ENCODE results near the gene MEGF9. TPM values are rescaled to one million over a fixed set of nuclear protein-coding genes. Genes with fewer than 3 reads are reported as not detected.
"Not testable (repeated sequence)": the region's sequence is repeated elsewhere in the genome, so short reads cannot be mapped to it uniquely, and the experiment has no call there.

MEGF9 gene
- total and polyA plus RNA-seq, 7 donors, result 2.5 to 21.0 (median 11.8) TPM

GRCh38 chr9:120750421-120750820 is 36.2 kb upstream of the MEGF9 start:
- Histone ChIP-seq H3K36me3 (no peaks in the 10 kb centered on the region), H3K27ac (no peak overlapping the region), H3K27me3 (no peaks in the 10 kb centered on the region), H3K4me3 (no peak overlapping the region), H3K4me1 (no peaks in the 10 kb centered on the region), H3K9me3 (no peaks in the 10 kb centered on the region)
- WGBS, 2 donors, result 96% methylated on average over 5 of the region's 5 CpGs
- no peak for DNase-seq
- no peak for TF ChIP-seq POLR2A (IDR thresholded peaks at IDR 0.05)
- no peak for TF ChIP-seq POLR2AphosphoS5 (IDR thresholded peaks at IDR 0.05)
- TF ChIP-seq CTCF (IDR thresholded peaks at IDR 0.05), result no peak
- TF ChIP-seq EP300 (IDR thresholded peaks at IDR 0.05), result no peak
- intact Hi-C loops (cut with DNase I), result no loop called here

GRCh38 chr9:120746366-120746765 is 32.1 kb upstream of the MEGF9 start:
- intact Hi-C loops (cut with DNase I); DNase-seq; H3K4me1 ChIP-seq; H3K27me3 ChIP-seq; H3K4me3 ChIP-seq; H3K36me3 ChIP-seq; H3K9me3 ChIP-seq; H3K27ac ChIP-seq: not testable (repeated sequence)
- WGBS, 2 donors, result 96 to 98% methylated on average over 26 of the region's 26 CpGs

GRCh38 chr9:120745278-120745677 is 31.0 kb upstream of the MEGF9 start:
- intact Hi-C loops (cut with DNase I), result no loop called here
- 95 to 96% methylated on average over 6 of the region's 6 CpGs for WGBS, 2 donors
- no peak for TF ChIP-seq POLR2AphosphoS5 (IDR thresholded peaks at IDR 0.05)
- no peak for TF ChIP-seq POLR2A (IDR thresholded peaks at IDR 0.05)
- TF ChIP-seq EP300 (IDR thresholded peaks at IDR 0.05), result no peak
- no peak for TF ChIP-seq CTCF (IDR thresholded peaks at IDR 0.05)
- no peak for DNase-seq
- Histone ChIP-seq H3K27me3 (no peaks in the 10 kb centered on the region), H3K9me3 (no peaks in the 10 kb centered on the region), H3K4me1 (no peaks in the 10 kb centered on the region), H3K4me3 (no peak overlapping the region), H3K36me3 (no peaks in the 10 kb centered on the region), H3K27ac (no peak overlapping the region)

GRCh38 chr9:120742951-120743416 is 28.7 kb upstream of the MEGF9 start:
- WGBS, 2 donors, result 70 to 91% methylated on average over 6 of the region's 6 CpGs
- intact Hi-C loops (cut with DNase I), result no loop called here
- Histone ChIP-seq H3K9me3 (no peaks in the 10 kb centered on the region), H3K27ac (no peak overlapping the region), H3K4me3 (no peak overlapping the region), H3K4me1 (no peaks in the 10 kb centered on the region), H3K36me3 (no peaks in the 10 kb centered on the region), H3K27me3 (no peaks in the 10 kb centered on the region)
- no peak for DNase-seq
- TF ChIP-seq CTCF (IDR thresholded peaks at IDR 0.05) (peak in 1 of 4 experiments; percentile 19), POLR2AphosphoS5 (IDR thresholded peaks at IDR 0.05) (no peak)

GRCh38 chr9:120741701-120742100 is 27.4 kb upstream of the MEGF9 start:
- TF ChIP-seq CTCF (IDR thresholded peaks at IDR 0.05) (no peak), POLR2A (IDR thresholded peaks at IDR 0.05) (no peak), EP300 (IDR thresholded peaks at IDR 0.05) (no peak), POLR2AphosphoS5 (IDR thresholded peaks at IDR 0.05) (no peak)
- DNase-seq, result no peak
- intact Hi-C loops (cut with DNase I), result no loop called here
- Histone ChIP-seq H3K4me3 (no peak overlapping the region), H3K4me1 (no peaks in the 10 kb centered on the region), H3K27me3 (no peaks in the 10 kb centered on the region), H3K27ac (no peak overlapping the region), H3K9me3 (no peaks in the 10 kb centered on the region), H3K36me3 (no peaks in the 10 kb centered on the region)
- 89 to 98% methylated on average over 1 of the region's 1 CpG for WGBS, 2 donors

Data from sigmoid colon (tissue), 7 donors.